Measurements from ENCODE around the gene ADGRG7.

- no peak for TF ChIP-seq CTCF (IDR thresholded peaks at IDR 0.05; ENCODE audit: low read length)
- no peak for TF ChIP-seq EZH2 (optimal IDR thresholded peaks at IDR 0.05; ENCODE audit: low read depth, low read length)
- no peak for TF ChIP-seq EZH2phosphoT487 (IDR thresholded peaks at IDR 0.05; ENCODE audit: low read length)
Measured at GRCh38 chr3:100695696-100696095, 86.3 kb downstream of the ADGRG7 start.

All from MM.1S (cell line).